SK-N-MC (cell line): ENCODE measurements around the gene LIN52.

Source experiments
- EZH2 ChIP-seq: fragments of 200-600 bp; sonication (generic); IDR thresholded peaks from one replicate; pipeline ENCODE4 v1.6.1; 2017; ENCODE audit warnings: antibody characterized with exemption
- POLR2AphosphoS5 ChIP-seq: IDR thresholded peaks from 2 replicates; pipeline ENCODE4 v1.6.1; 2012; ENCODE audit warnings: mild to moderate bottlenecking, low read depth, low read length, borderline replicate concordance

GRCh38 chr14:74083784-74084276, 926 bp upstream of the LIN52 start:
- TF ChIP-seq EZH2, result no peak
- no peak for TF ChIP-seq POLR2AphosphoS5
